Fibroblast of upper back skin (primary cell): ENCODE results near the gene CACNG1.

Source experiments
- DNase-seq: peaks from one replicate; pipeline ENCODE4 v3.0.0-alpha.2; 2013

Gene CACNG1

DNA sequence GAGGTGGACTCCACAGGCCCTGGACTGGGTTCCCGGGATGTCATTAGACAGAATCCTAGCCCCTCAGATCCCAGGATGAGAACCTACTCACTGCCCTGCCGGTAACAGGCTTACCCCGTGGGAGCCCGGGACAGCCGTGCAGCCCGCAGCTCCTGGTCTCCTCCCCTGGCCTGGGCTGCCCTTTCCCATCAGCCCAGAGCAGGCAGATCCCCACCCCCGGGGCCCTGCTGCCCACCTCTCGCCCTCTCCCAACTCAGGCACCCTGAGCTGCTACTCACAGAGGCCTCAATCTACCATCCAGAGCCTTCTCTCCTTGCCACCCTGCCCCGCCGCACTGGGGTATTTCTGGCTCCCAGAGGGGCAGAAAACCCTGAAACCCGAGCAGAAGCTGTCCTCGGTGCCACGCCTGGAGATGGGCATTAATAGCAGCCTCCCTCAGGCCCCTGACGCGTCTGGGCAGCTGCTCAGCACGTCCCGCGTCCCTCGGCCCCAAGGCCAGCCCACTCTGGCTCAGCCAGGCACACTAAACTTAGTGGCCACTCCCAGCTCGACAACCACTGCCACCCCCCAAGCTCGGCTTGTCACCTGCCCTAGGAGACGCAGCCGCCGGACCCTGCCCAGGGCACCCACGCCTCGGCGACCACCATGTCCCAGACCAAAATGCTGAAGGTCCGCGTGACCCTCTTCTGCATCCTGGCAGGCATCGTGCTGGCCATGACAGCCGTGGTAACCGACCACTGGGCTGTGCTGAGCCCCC lies at the start of gene CACNG1:
Gene CACNG1, plus strand, starts transcription at position 539 of the 757 bp plus-strand sequence. Its CDS starts 107 bp downstream, at position 646.
- no peak for DNase-seq

- no peak for DNase-seq
Measured at GRCh38 chr17:66994930-66995535, 49.3 kb upstream of the CACNG1 start.

GRCh38 chr17:66995944-66996343 lies 48.4 kb upstream of the CACNG1 start:
- DNase-seq, result no peak

GRCh38 chr17:66996926-66997325 lies 47.4 kb upstream of the CACNG1 start:
- no peak for DNase-seq

DNA sequence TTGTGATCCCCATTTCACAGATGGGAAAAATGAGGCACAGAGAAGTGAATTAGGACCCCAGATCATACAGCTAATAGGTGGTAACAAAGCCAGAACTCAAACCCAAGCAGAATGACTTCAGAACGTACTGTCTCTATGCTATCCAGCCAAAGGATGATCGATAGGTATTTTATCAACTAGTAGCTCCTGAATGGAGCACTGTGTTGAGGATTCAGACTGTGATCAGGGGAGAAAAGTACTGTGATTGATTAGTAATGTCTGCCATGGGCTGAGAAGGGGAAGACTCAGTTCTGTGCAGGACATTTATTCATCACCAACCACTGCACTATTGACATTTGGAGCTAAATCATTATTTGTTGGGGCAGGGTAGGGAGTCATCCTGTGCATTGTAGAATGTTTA lies 41.1 kb upstream of the CACNG1 start:
- no peak for DNase-seq

- no peak for DNase-seq
Measured at GRCh38 chr17:67004181-67004580, 40.2 kb upstream of the CACNG1 start.

GRCh38 chr17:67007266-67007665 lies 37.1 kb upstream of the CACNG1 start:
- no peak for DNase-seq

DNA sequence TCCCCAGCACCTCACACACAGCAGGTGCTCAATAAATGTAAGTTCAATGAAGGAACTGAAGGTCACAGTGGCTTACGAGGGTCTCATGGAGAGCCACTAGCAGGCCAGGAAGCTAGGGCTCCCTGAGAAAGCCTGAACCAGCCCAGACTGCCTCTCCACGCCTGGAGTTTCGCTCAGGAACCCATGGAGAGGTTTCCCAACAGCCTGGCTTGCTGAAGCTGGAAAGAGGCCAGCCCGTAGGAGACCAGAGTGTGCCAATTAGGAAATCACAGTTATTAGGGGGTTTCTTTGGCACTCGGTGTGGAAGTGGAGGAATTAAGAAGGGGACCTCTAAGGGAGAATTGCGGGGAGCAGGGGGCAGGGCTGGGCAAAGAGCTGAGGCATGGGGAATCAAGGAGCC lies 36.3 kb upstream of the CACNG1 start:
- DNase-seq, result no peak

GRCh38 chr17:67011527-67012175 lies 32.7 kb upstream of the CACNG1 start:
- no peak for DNase-seq

DNA sequence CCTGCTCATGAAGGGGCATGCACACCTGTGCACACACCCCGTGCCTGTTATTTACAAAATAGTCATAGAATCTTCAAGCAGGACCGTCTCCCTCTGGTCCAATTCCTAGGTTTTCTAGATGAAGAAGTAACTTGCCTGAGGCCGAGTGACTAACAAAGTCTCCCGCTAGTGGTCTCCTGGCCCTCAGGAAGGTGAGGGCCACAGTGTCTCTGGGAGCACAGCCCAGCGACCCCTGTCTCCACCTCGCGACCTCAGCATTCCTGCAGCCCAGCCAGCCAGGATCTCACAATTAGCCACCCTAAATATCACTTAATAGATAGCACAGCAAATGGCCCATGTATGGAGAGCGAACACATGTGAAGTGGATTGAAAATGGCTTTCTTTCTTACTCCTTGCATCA lies 30.5 kb upstream of the CACNG1 start:
- DNase-seq, result no peak

DNA sequence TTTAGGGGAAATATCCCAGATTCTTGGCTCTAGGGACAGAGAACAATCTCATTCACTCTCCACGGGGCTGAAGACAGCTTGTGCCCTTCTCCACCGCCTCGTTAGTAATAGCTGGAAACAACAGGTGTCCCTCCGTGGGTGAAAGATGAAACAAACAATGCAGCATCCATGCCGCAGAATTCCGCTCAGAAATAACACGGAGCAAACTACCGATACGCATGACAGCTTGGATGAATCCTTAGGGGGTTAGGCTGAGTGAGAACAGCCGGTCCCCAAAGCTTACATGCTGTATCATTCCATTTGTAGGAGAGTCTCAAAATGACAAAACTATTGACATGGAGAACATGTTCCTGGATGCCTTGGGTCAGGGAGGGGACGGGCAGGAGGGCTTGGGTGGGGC lies 29.4 kb upstream of the CACNG1 start:
- no peak for DNase-seq

- no peak for DNase-seq
Measured at GRCh38 chr17:67016039-67016762, 28.2 kb upstream of the CACNG1 start.

DNA sequence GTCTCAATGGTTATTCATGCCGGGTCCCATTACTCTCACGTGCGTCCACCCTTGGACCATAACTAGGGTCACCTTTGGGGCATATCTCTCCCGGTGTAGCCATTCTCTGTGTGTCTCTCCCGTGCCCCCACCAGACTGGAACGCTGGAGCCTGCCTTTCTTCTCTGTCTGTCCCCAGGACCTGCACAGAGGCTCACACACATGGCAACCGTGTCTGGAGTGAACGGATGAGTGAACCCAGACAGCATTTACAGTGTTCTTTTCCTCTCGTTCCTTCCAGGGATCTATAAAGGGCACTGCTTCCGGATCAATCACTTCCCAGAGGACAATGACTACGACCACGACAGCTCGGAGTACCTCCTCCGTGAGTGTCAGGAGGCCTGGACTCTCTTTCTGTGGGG lies 26.4 kb upstream of the CACNG1 start:
- no peak for DNase-seq

GRCh38 chr17:67018471-67019434 lies 25.6 kb upstream of the CACNG1 start:
- DNase-seq, result no peak

- DNase-seq, result no peak
Measured at GRCh38 chr17:67019809-67020208, 24.5 kb upstream of the CACNG1 start.

DNA sequence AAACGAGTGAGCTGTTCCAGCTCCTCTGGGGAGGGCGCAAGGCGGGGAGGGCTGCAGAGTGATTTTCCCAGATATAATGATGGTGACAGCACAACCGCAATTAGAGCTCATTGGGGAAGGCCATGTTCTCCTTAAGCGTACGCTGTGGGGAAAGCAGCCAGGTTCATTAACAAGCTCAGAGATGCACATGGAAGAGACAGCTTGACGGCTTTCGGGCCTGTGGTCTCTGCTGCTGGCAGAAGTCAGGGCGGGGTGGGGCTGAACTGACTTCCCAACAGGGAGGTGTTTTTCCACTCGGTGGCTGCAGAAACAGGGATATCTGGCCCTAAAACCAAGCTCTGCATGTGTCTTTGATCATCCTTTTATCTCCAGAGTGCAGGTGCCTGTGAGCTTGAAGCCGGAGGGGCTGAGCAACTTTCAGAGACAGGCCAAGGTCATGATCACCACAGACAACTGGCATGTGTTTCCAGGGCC lies 24.0 kb upstream of the CACNG1 start:
- DNase-seq, result no peak

GRCh38 chr17:67021196-67021595 lies 23.2 kb upstream of the CACNG1 start:
- DNase-seq, result no peak

- no peak for DNase-seq
Measured at GRCh38 chr17:67021743-67022450, 22.5 kb upstream of the CACNG1 start.

DNA sequence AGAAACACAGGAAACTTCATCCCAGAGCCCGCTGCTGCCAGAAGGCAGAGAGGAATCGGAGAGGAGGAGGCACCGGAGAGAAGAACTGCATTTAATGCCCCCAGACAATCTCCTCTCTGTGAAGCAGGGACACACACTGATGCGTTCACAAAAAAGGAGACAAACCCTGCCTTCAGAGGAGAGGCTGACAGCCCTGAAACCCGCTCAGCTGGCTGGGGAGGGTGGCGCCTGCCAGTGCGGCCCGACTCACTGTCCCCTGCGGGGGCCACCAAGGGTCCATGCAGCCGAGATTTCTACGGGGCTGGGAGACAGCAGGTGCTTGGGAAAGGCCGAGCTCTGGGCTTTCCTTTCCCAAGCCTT lies 21.9 kb upstream of the CACNG1 start:
- DNase-seq, result no peak

GRCh38 chr17:67024736-67025135 lies 19.6 kb upstream of the CACNG1 start:
- no peak for DNase-seq

DNA sequence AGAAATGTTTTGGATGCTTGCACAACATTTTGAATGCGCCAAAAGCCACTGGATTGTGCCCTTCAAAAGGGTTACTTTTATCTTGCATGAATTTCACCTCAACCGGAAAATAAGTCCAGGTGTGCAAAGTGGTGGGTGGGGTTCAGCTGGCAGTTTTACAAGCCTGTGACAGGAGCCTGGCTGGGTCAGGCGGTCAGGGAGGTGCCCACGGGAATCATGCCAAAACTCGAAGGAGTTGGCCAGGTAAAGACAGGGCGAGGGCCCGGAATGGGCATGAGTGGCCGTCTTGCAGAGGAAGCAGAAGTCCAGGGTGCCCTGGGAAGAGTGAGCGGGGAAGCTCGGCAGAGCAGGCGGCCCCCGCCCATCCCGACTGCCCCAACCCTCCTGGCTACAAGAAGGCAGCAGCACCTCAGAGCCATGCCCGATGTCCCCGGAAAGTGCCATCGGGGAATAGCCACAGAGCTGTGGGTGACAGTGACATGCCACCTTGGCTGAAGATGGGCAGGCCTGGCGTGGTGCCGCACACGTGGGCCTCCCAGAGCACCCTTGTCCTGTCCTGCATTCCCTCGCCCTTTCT lies 19.1 kb upstream of the CACNG1 start:
- no peak for DNase-seq
